SW 1271 (cell line): ENCODE data around the gene UNC79.

Experiments used
- DNase-seq, 2 experiments: peaks; one replicate each; lab custom pipeline; 2025; lab: John Stamatoyannopoulos, UW

The UNC79 gene

GRCh38 chr14:93727917-93728650 is 297.3 kb downstream of the UNC79 start:
- no peak for DNase-seq

- DNase-seq: no peak
These were observed 297.9 kb downstream of the UNC79 start for GRCh38 chr14:93728651-93729016.

- DNase-seq: no peak
These were observed 299.3 kb downstream of the UNC79 start for GRCh38 chr14:93729993-93730392.

GRCh38 chr14:93731753-93732152 is 301.0 kb downstream of the UNC79 start:
- DNase-seq: no peak

GRCh38 chr14:93732524-93732923 is 301.8 kb downstream of the UNC79 start:
- no peak for DNase-seq

- no peak for DNase-seq
These were observed 302.5 kb downstream of the UNC79 start for GRCh38 chr14:93733231-93733630.

- DNase-seq: no peak
These were observed 302.9 kb downstream of the UNC79 start for GRCh38 chr14:93733631-93734030.

- DNase-seq: no peak
These were observed 303.5 kb downstream of the UNC79 start for GRCh38 chr14:93734086-93734822.

GRCh38 chr14:93735206-93735605 is 304.5 kb downstream of the UNC79 start:
- DNase-seq: no peak

- DNase-seq: no peak
These were observed 305.8 kb downstream of the UNC79 start for GRCh38 chr14:93736378-93737014.

- DNase-seq: no peak
These were observed 306.9 kb downstream of the UNC79 start for GRCh38 chr14:93737634-93738033.

- DNase-seq: no peak
These were observed 311.0 kb downstream of the UNC79 start for GRCh38 chr14:93741556-93742230.

GRCh38 chr14:93742761-93743160 is 312.0 kb downstream of the UNC79 start:
- DNase-seq: no peak

GRCh38 chr14:93743270-93744060 is 312.7 kb downstream of the UNC79 start:
- DNase-seq: no peak

- no peak for DNase-seq
These were observed 313.4 kb downstream of the UNC79 start for GRCh38 chr14:93744176-93744575.

- no peak for DNase-seq
These were observed 314.1 kb downstream of the UNC79 start for GRCh38 chr14:93744876-93745275.

- DNase-seq: no peak
These were observed 315.0 kb downstream of the UNC79 start for GRCh38 chr14:93745603-93746273.

- no peak for DNase-seq
These were observed 316.4 kb downstream of the UNC79 start for GRCh38 chr14:93747102-93747501.

- DNase-seq: no peak
These were observed 316.8 kb downstream of the UNC79 start for GRCh38 chr14:93747560-93747959.

GRCh38 chr14:93748208-93749075 is 317.7 kb downstream of the UNC79 start:
- no peak for DNase-seq
